CD8-positive, alpha-beta memory T cell (primary cell): ENCODE measurements around the gene LRRC9. TPM values are rescaled to one million over a fixed set of nuclear protein-coding genes. Genes with fewer than 3 reads are reported as not detected.
A peak's percentile ranks its signal among the peaks of the same experiment; 100 is the strongest.

Experiments used
- CTCF ChIA-PET: fragments of 350-600 bp; sonication (Branson Sonifier 250); formaldehyde crosslinking; loops from one replicate; lab custom pipeline; 2021; ENCODE audit warnings: antibody characterized with exemption; lab: Charles Lee
- POLR2A ChIA-PET: fragments of 350-600 bp; sonication (Branson Sonifier 250); formaldehyde crosslinking; loops from one replicate; lab custom pipeline; 2021; ENCODE audit warnings: antibody characterized with exemption; lab: Charles Lee
- DNase-seq, 5 donors: peaks; one replicate each; pipeline versions ENCODE4 v3.0.0 to v3.0.0-alpha.2; 2020 to 2022; ENCODE audit warnings: mixed read lengths in 1 of 5
- H3K27ac ChIP-seq: one replicate; pipeline ENCODE4 v1.7.0; 2013; ENCODE audit warnings: low read depth, mild to moderate bottlenecking, low read length, moderate library complexity
- H3K27me3 ChIP-seq: 2 replicates; pipeline ENCODE4 v1.7.0; 2013; ENCODE audit warnings: low read length, mild to moderate bottlenecking; ENCODE audit not compliant: insufficient read depth, poor library complexity, severe bottlenecking
- H3K36me3 ChIP-seq: 2 replicates; pipeline ENCODE4 v1.7.0; 2013; ENCODE audit warnings: mild to moderate bottlenecking, low read length, moderate library complexity; ENCODE audit not compliant: insufficient read depth
- H3K4me1 ChIP-seq: 2 replicates; pipeline ENCODE4 v1.7.0; 2013; ENCODE audit warnings: mild to moderate bottlenecking, low read length, moderate library complexity; ENCODE audit not compliant: insufficient read depth
- H3K4me3 ChIP-seq: 2 replicates; pipeline ENCODE4 v1.7.0; 2013; ENCODE audit warnings: mild to moderate bottlenecking, low read length
- H3K9me3 ChIP-seq: 2 replicates; pipeline ENCODE4 v1.7.0; 2013; ENCODE audit warnings: mild to moderate bottlenecking, low read length
- H3K27ac Mint-ChIP-seq, 8 donors: one replicate each; pipeline ENCODE4 v1.8.0; 2020 to 2021; ENCODE audit warnings: mixed read lengths in 8 of 8, mild to moderate bottlenecking in 6 of 8, inconsistent platforms in 3 of 8, moderate library complexity in 3 of 8
- H3K27me3 Mint-ChIP-seq, 2 donors: one replicate each; pipeline ENCODE4 v1.8.0; 2020 to 2021; ENCODE audit warnings: mixed read lengths in 2 of 2, mild to moderate bottlenecking in 1 of 2, moderate library complexity in 1 of 2
- H3K36me3 Mint-ChIP-seq, 3 donors: one replicate each; pipeline ENCODE4 v1.8.0; 2020 to 2021; ENCODE audit warnings: mixed read lengths in 3 of 3, inconsistent platforms in 1 of 3, mild to moderate bottlenecking in 1 of 3
- H3K4me1 Mint-ChIP-seq, 3 donors: one replicate each; pipeline ENCODE4 v1.8.0; 2020 to 2021; ENCODE audit warnings: mixed read lengths in 3 of 3, inconsistent platforms in 1 of 3, mild to moderate bottlenecking in 1 of 3
- H3K4me3 Mint-ChIP-seq, 7 donors: one replicate each; pipeline ENCODE4 v1.8.0; 2020 to 2021; ENCODE audit warnings: mixed read lengths in 7 of 7, mild to moderate bottlenecking in 6 of 7, moderate library complexity in 4 of 7, inconsistent platforms in 2 of 7
- H3K9me3 Mint-ChIP-seq, 5 donors: one replicate each; pipeline ENCODE4 v1.8.0; 2020 to 2022; ENCODE audit warnings: mixed read lengths in 5 of 5, mild to moderate bottlenecking in 3 of 5, moderate library complexity in 2 of 5, inconsistent platforms in 1 of 5
- polyA plus RNA-seq: library from polyadenylated mRNA; unstranded; fragments of 300-500 nt; fragmentation: Illumina TruSeq; gene quantifications from one replicate; pipeline ENCODE4 v1.2.3, GENCODE V29; 2021
- total RNA-seq, 2 experiments: library from RNA; stranded (reverse); gene quantifications; one replicate each; pipeline ENCODE4 v1.2.3, GENCODE V29; 2021

Gene LRRC9
- total and polyA plus RNA-seq, 3 experiments from 2014 or later, result not detected

DNA sequence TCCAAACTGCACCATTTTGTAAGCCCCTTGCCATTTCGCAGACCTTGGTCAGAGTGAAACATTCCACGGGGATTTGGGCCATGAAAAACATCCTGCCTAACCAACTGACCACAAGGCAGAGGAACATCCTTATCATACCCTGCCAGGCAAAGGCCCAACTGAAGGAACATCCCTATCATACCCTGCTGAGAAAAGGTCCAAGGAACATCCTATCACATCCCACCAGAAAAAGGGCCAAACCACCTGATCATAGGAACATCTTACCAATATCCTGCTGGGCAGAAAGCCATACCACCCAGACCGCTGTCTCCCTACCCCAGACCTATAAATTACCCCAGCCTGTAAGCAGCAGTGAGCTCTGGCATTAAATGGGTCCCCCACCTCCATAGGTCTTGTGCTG lies 19.4 kb upstream of the LRRC9 start:
- Histone ChIP-seq H3K9me3 (no peaks in the 10 kb centered on the region), H3K27me3 (no peaks in the 10 kb centered on the region), H3K27ac (no peak overlapping the region), H3K4me3 (no peak overlapping the region), H3K36me3 (no peaks in the 10 kb centered on the region), H3K4me1 (no peaks in the 10 kb centered on the region)
- no peaks in the 10 kb centered on the region for H3K4me1 Mint-ChIP-seq
- H3K27ac Mint-ChIP-seq, result no peak overlapping the region
- no peak for DNase-seq
- POLR2A ChIA-PET, result no interaction called here
- peaks cover 5 to 26% of the 10 kb centered on the region in 2 donors for H3K27me3 Mint-ChIP-seq
- H3K4me3 Mint-ChIP-seq, result no peak overlapping the region
- H3K9me3 Mint-ChIP-seq, result peaks cover 0 to 1% (median 0%) of the 10 kb centered on the region in 5 donors
- no peaks in the 10 kb centered on the region for H3K36me3 Mint-ChIP-seq
- CTCF ChIA-PET, result interaction anchor here (0.8 kb wide), 1 partner anchor 644 kb away, joined by 3 read pairs; no protein-coding TSS in a partner anchor

DNA sequence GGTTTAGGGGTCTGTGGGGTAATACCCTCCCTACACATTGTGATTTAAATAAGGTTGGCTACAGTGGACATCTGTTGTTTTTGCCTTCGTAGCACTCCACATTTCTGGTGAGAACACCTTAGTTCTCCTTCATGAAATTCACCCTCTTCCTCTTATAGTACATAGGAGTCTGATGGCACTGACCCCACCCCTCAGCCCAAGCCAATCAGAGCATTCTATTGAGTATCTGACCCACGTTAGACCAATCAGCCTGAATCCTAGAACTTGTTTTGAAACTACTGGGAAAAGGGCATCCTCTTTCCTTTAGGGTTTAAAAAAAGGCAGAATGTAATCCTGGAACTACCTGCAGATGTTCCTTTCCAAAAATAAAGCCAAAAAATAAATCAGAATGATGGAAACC lies 15.8 kb upstream of the LRRC9 start:
- CTCF ChIA-PET, result interaction anchor here (0.8 kb wide), 1 partner anchor 9 kb away, joined by 3 read pairs; no protein-coding TSS in a partner anchor
- POLR2A ChIA-PET, result no interaction called here

DNA sequence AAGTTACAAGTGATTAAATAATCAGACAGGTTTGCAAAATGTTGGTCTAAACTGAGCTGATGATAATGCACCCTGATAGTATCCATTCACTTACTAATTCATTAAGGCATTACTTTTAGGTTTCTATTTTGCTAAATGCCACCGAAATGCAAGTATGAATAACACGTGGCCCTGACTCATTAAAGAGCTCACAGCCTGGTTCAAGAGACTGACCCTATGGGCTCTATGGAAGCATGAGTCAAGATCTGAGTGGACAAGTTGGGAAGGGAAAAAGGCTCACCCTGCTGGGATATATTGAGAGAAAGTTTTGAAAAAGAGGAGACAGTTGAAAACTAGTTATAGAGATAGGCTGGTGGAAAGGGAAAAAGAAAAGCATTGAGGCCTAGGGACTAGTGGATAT lies 14.8 kb upstream of the LRRC9 start:
- Histone ChIP-seq H3K36me3 (no peaks in the 10 kb centered on the region), H3K27me3 (no peaks in the 10 kb centered on the region), H3K27ac (no peak overlapping the region), H3K4me3 (no peak overlapping the region), H3K4me1 (no peaks in the 10 kb centered on the region), H3K9me3 (no peaks in the 10 kb centered on the region)
- no peak for DNase-seq
- H3K27ac Mint-ChIP-seq, result no peak overlapping the region
- ChIA-PET POLR2A (no interaction called here), CTCF (interaction anchor here (0.8 kb wide), 1 partner anchor 10 kb away, joined by 3 read pairs; no protein-coding TSS in a partner anchor)
- H3K9me3 Mint-ChIP-seq, result peaks cover 0 to 1% (median 0%) of the 10 kb centered on the region in 5 donors
- peaks cover 6 to 20% of the 10 kb centered on the region in 2 donors for H3K27me3 Mint-ChIP-seq
- H3K4me1 Mint-ChIP-seq, result no peaks in the 10 kb centered on the region
- no peak overlapping the region for H3K4me3 Mint-ChIP-seq
- no peaks in the 10 kb centered on the region for H3K36me3 Mint-ChIP-seq

More for the DNA sequence above, 15.8 kb upstream of the LRRC9 start:
- H3K36me3 ChIP-seq, result no peaks in the 10 kb centered on the region
- no peak for DNase-seq
- H3K9me3 Mint-ChIP-seq, result peaks cover 0 to 1% (median 0%) of the 10 kb centered on the region in 5 donors
- no peak overlapping the region for H3K4me3 ChIP-seq
- no peaks in the 10 kb centered on the region for H3K9me3 ChIP-seq
- no peak overlapping the region for H3K4me3 Mint-ChIP-seq
- H3K36me3 Mint-ChIP-seq, result no peaks in the 10 kb centered on the region
- peaks cover 6 to 16% of the 10 kb centered on the region in 2 donors for H3K27me3 Mint-ChIP-seq
- no peaks in the 10 kb centered on the region for H3K4me1 Mint-ChIP-seq
- no peak overlapping the region for H3K27ac ChIP-seq
- no peaks in the 10 kb centered on the region for H3K27me3 ChIP-seq
- H3K27ac Mint-ChIP-seq, result no peak overlapping the region
- H3K4me1 ChIP-seq, result no peaks in the 10 kb centered on the region

DNA sequence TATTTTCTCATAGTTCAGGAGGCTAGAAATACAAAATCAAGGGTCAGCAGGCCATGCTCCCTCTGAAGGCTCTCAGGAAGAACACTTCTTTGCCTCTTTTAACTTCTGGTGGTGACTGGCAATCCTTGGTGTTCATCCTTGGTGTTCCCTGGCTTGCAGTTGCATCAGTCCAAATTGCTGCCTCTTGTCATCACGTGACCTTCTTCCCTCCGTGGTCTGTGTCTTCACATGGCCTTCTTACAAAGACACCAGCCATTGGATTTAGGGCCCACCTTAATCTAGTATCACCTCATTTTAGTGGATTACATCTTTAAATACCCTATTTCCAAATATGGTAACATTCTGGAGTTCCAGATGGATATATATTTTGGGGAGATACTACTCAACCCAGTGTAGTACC lies 7.5 kb upstream of the LRRC9 start:
- H3K4me3 Mint-ChIP-seq, result no peak overlapping the region
- Histone ChIP-seq H3K27me3 (no peaks in the 10 kb centered on the region), H3K27ac (no peak overlapping the region), H3K9me3 (no peaks in the 10 kb centered on the region), H3K36me3 (no peaks in the 10 kb centered on the region), H3K4me1 (no peaks in the 10 kb centered on the region), H3K4me3 (no peak overlapping the region)
- peaks cover 0 to 10% (median 0%) of the 10 kb centered on the region in 5 donors for H3K9me3 Mint-ChIP-seq
- ChIA-PET POLR2A (no interaction called here), CTCF (no interaction called here)
- no peak for DNase-seq
- H3K4me1 Mint-ChIP-seq, result no peaks in the 10 kb centered on the region
- peaks cover 14 to 51% of the 10 kb centered on the region in 2 donors for H3K27me3 Mint-ChIP-seq
- H3K36me3 Mint-ChIP-seq, result no peaks in the 10 kb centered on the region
- no peak overlapping the region for H3K27ac Mint-ChIP-seq

DNA sequence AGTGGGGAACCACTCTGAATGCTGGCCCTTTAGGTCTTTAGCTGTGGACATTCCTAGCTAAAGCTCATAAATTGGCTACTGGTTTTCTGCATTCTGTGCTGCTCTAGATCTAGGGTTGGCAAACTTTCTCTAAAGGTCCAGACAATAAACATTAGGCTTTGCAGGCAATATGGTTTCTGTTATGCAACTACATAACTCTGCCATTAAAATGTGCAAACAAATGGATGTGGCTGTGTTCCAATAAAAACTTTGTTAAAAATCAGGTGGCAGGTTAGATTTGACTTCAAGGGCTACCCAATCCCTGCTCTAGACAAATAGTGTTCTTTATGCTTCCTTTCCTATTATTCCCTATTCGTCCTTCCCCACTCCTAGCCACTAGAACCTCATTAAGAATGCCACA lies 6.8 kb upstream of the LRRC9 start:
- Histone ChIP-seq H3K36me3 (no peaks in the 10 kb centered on the region), H3K4me3 (no peak overlapping the region), H3K4me1 (no peaks in the 10 kb centered on the region), H3K27me3 (peaks cover 4% of the 10 kb centered on the region), H3K27ac (no peak overlapping the region), H3K9me3 (no peaks in the 10 kb centered on the region)
- Mint-ChIP-seq H3K36me3 (no peaks in the 10 kb centered on the region), H3K27ac (no peak overlapping the region), H3K4me1 (no peaks in the 10 kb centered on the region), H3K9me3 (peaks cover 0 to 10% (median 0%) of the 10 kb centered on the region in 5 donors), H3K4me3 (no peak overlapping the region), H3K27me3 (peaks cover 14 to 53% of the 10 kb centered on the region in 2 donors)
- ChIA-PET POLR2A (no interaction called here), CTCF (no interaction called here)
- DNase-seq, result no peak

DNA sequence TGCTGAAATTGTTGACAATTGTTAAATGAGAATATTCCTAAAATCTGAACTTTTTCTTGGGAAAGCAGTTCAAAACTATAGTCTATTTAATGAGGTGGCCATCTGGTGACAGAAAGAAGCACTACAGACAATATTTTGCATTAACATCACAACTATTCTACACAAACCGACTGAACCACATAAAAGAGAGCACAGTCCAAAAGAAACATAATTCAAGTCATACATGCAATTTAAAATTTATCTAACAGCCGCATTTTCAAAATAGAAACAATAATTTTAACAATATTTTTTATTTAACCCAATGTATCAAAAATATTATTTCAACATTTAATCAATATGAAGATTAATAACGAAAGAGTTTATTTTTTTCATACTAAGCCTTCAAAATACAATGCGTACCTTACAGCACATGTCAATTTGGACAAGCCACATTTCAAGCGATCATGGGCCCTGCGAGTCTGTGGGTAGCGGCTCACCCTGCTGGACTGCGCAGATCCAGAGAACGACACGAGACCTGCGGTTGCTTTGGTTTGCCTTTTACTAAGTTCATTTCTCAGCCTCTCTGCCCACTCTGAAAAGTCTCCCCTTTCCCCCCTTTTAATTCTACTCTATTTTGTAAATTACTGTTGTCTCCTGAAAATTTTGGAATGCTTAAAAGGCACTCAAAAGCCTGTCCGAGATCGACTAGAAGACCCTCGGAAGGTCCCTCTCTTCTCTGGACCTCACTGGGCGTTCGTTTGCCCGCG lies 947 bp upstream of the LRRC9 start:
- H3K27me3 ChIP-seq, result peaks cover 15% of the 10 kb centered on the region
- Mint-ChIP-seq H3K36me3 (no peaks in the 10 kb centered on the region), H3K4me3 (peak overlapping the region; percentile 52 to 76 (median 66)), H3K9me3 (peaks cover 0 to 10% (median 0%) of the 10 kb centered on the region in 5 donors), H3K4me1 (peaks cover 8 to 17% (median 11%) of the 10 kb centered on the region in 3 donors), H3K27me3 (peaks cover 25 to 74% of the 10 kb centered on the region in 2 donors), H3K27ac (peak overlapping the region in 1 of 8 donors; percentile 51)
- DNase-seq, result peak in 1 of 5 donors; percentile 37
- no peaks in the 10 kb centered on the region for H3K9me3 ChIP-seq
- no peak overlapping the region for H3K4me3 ChIP-seq
- H3K27ac ChIP-seq, result no peak overlapping the region
- H3K4me1 ChIP-seq, result peaks cover 6% of the 10 kb centered on the region
- ChIA-PET CTCF (interaction anchor here (1.0 kb wide), 1 partner anchor 45 kb away, joined by 3 read pairs; no protein-coding TSS in a partner anchor), POLR2A (no interaction called here)
- no peaks in the 10 kb centered on the region for H3K36me3 ChIP-seq

DNA sequence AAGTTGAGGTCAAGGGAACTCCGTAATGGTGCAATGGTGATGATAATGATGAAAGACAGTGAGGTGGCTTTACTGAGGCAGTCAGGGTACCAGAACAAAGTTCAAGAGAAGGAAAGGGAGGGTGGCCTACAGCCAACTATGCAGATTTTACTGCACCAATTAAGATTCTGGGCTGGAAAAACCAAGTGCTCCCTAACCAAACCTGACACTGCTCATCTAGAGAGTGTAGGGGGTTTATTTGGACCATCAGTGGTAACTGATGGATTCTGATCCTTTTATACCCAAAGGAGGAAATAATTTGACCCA lies 387 bp downstream of the LRRC9 start:
- peak overlapping the region in 4 of 7 donors; percentile 29 to 76 (median 51) for H3K4me3 Mint-ChIP-seq
- CTCF ChIA-PET, result no interaction called here
- no peak overlapping the region for H3K27ac ChIP-seq

DNA sequence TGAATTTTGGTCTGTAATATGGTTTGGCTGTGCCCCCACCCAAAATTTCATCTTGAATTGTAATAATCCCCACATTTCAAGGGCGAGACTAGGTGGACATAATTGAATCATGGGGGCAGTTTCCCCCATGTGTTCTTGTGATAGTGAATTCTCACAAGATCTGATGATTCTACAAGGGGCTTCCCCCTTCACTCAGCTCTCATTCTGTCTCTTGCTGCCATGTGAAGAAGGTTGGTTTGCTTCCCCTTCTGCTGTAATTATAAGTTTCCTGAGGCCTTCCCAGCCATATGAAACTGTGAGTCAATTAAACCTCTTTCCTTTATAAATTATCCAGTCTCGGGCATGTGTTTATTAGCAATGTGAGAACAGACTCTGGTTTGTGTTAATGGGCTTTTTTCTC lies 5.9 kb downstream of the LRRC9 start:
- Mint-ChIP-seq H3K4me3 (no peak overlapping the region), H3K27me3 (peaks cover 7 to 52% of the 10 kb centered on the region in 2 donors), H3K4me1 (no peaks in the 10 kb centered on the region), H3K9me3 (peaks cover 0 to 2% (median 0%) of the 10 kb centered on the region in 5 donors), H3K36me3 (no peaks in the 10 kb centered on the region), H3K27ac (no peak overlapping the region)
- DNase-seq, result no peak
- CTCF ChIA-PET, result no interaction called here
- no peak overlapping the region for H3K4me3 ChIP-seq
- POLR2A ChIA-PET, result no interaction called here
- H3K36me3 ChIP-seq, result no peaks in the 10 kb centered on the region
- no peak overlapping the region for H3K27ac ChIP-seq
- no peaks in the 10 kb centered on the region for H3K4me1 ChIP-seq
- no peaks in the 10 kb centered on the region for H3K27me3 ChIP-seq
- no peaks in the 10 kb centered on the region for H3K9me3 ChIP-seq

More for the DNA sequence above, 387 bp downstream of the LRRC9 start:
- H3K36me3 Mint-ChIP-seq, result no peaks in the 10 kb centered on the region
- H3K9me3 Mint-ChIP-seq, result peaks cover 0 to 3% (median 0%) of the 10 kb centered on the region in 5 donors
- Histone ChIP-seq H3K9me3 (no peaks in the 10 kb centered on the region), H3K4me1 (peaks cover 6% of the 10 kb centered on the region), H3K4me3 (no peak overlapping the region), H3K27me3 (peaks cover 15% of the 10 kb centered on the region), H3K36me3 (no peaks in the 10 kb centered on the region)
- peaks cover 8 to 17% (median 11%) of the 10 kb centered on the region in 3 donors for H3K4me1 Mint-ChIP-seq
- peaks cover 25 to 81% of the 10 kb centered on the region in 2 donors for H3K27me3 Mint-ChIP-seq
- H3K27ac Mint-ChIP-seq, result peak overlapping the region in 1 of 8 donors; percentile 21
- DNase-seq, result no peak
- POLR2A ChIA-PET, result no interaction called here
